Tibial artery (tissue), 4 donors: ENCODE results near the gene TBC1D9.

Source experiments
- DNase-seq, 2 donors: peaks; one replicate each; pipeline ENCODE4 v3.0.0-alpha.2; 2019
- H3K27ac ChIP-seq, 2 donors: fragments of 200-600 bp; sonication (generic) in 1 of 2; 1 replicate in 1 of 2; 2 replicates in 1 of 2; pipeline ENCODE4 v1.5.1; 2018 to 2019; ENCODE audit warnings: mild to moderate bottlenecking in 1 of 2
- H3K27me3 ChIP-seq, 2 donors: fragments of 200-600 bp; sonication (generic) in 1 of 2; one replicate each; pipeline versions ENCODE4 v1.5.1 to v1.6.0; 2016 to 2019
- H3K36me3 ChIP-seq, 3 donors: fragments of 200-600 bp; sonication (generic) in 2 of 3; one replicate each; pipeline ENCODE4 v1.5.1; 2016 to 2019; ENCODE audit warnings: mild to moderate bottlenecking in 2 of 3
- H3K4me1 ChIP-seq, 4 donors: fragments of 200-600 bp; sonication (generic) in 2 of 4; 1 replicate in 3 of 4; 2 replicates in 1 of 4; pipeline ENCODE4 v1.5.1; 2016 to 2019
- H3K4me3 ChIP-seq, 2 donors: fragments of 200-600 bp; sonication (generic) in 1 of 2; 1 replicate in 1 of 2; 2 replicates in 1 of 2; pipeline ENCODE4 v1.5.1; 2018 to 2019; ENCODE audit warnings: mild to moderate bottlenecking in 2 of 2
- H3K9me3 ChIP-seq, 3 donors: fragments of 200-600 bp; sonication (generic) in 1 of 3; one replicate each; pipeline ENCODE4 v1.5.1; 2016 to 2019
- CTCF ChIP-seq, 2 experiments: fragments of 200-600 bp in 1 of 2; fragments of 450-650 bp in 1 of 2; IDR thresholded peaks; one replicate each; pipeline ENCODE4 v1.5.1; 2017 to 2019; ENCODE audit warnings: antibody characterized with exemption in 2 of 2, mild to moderate bottlenecking in 1 of 2, moderate library complexity in 1 of 2
- intact Hi-C: fragments of 100-400 bp; cut with DNase I; formaldehyde crosslinking; loops from one replicate; pipeline ENCODE4 v1.15.0; 2023; ENCODE audit warnings: low total_unique reads

Gene TBC1D9

GRCh38 chr4:140705625-140706275 lies 50.4 kb downstream of the TBC1D9 start:
- H3K4me1 ChIP-seq = peaks cover 0 to 29% (median 15%) of the 10 kb centered on the region in 4 donors
- no peak for DNase-seq
- peaks cover 0 to 8% (median 2%) of the 10 kb centered on the region in 3 donors for H3K36me3 ChIP-seq

GRCh38 chr4:140704964-140705363 lies 51.2 kb downstream of the TBC1D9 start:
- Histone ChIP-seq H3K4me1 (peaks cover 0 to 29% (median 15%) of the 10 kb centered on the region in 4 donors), H3K9me3 (no peaks in the 10 kb centered on the region), H3K27ac (no peak overlapping the region), H3K36me3 (peaks cover 0 to 14% (median 4%) of the 10 kb centered on the region in 3 donors), H3K27me3 (no peaks in the 10 kb centered on the region), H3K4me3 (no peak overlapping the region)
- intact Hi-C loops = no loop called here
- DNase-seq = no peak
- TF ChIP-seq CTCF (IDR thresholded peaks at IDR 0.05) = no peak

More at GRCh38 chr4:140705625-140706275, 50.4 kb downstream of the TBC1D9 start:
- Histone ChIP-seq H3K9me3 (no peaks in the 10 kb centered on the region), H3K27me3 (no peaks in the 10 kb centered on the region), H3K27ac (no peak overlapping the region), H3K4me3 (no peak overlapping the region)
- intact Hi-C loops = no loop called here
- no peak for TF ChIP-seq CTCF (IDR thresholded peaks at IDR 0.05)

GRCh38 chr4:140704392-140704960 lies 51.7 kb downstream of the TBC1D9 start:
- TF ChIP-seq CTCF (IDR thresholded peaks at IDR 0.05) = no peak
- intact Hi-C loops = no loop called here
- H3K36me3 ChIP-seq = peaks cover 0 to 19% (median 4%) of the 10 kb centered on the region in 3 donors
- H3K4me3 ChIP-seq = no peak overlapping the region
- peaks cover 0 to 29% (median 15%) of the 10 kb centered on the region in 4 donors for H3K4me1 ChIP-seq
- H3K27me3 ChIP-seq = no peaks in the 10 kb centered on the region
- H3K27ac ChIP-seq = no peak overlapping the region
- no peak for DNase-seq
- H3K9me3 ChIP-seq = no peaks in the 10 kb centered on the region

- H3K27me3 ChIP-seq = no peaks in the 10 kb centered on the region
- TF ChIP-seq CTCF (IDR thresholded peaks at IDR 0.05) = no peak
- no peak for DNase-seq
- H3K36me3 ChIP-seq = peaks cover 0 to 23% (median 4%) of the 10 kb centered on the region in 3 donors
- H3K4me3 ChIP-seq = no peak overlapping the region
- peaks cover 0 to 29% (median 15%) of the 10 kb centered on the region in 4 donors for H3K4me1 ChIP-seq
- intact Hi-C loops = no loop called here
- no peaks in the 10 kb centered on the region for H3K9me3 ChIP-seq
- no peak overlapping the region for H3K27ac ChIP-seq
These were observed 52.7 kb downstream of the TBC1D9 start for GRCh38 chr4:140703463-140703862.

GRCh38 chr4:140702096-140702757 lies 54.0 kb downstream of the TBC1D9 start:
- Histone ChIP-seq H3K9me3 (no peaks in the 10 kb centered on the region), H3K27ac (no peak overlapping the region), H3K4me1 (peaks cover 0 to 29% (median 15%) of the 10 kb centered on the region in 4 donors), H3K4me3 (no peak overlapping the region), H3K27me3 (no peaks in the 10 kb centered on the region), H3K36me3 (peaks cover 0 to 29% (median 7%) of the 10 kb centered on the region in 3 donors)
- no peak for DNase-seq
- intact Hi-C loops = no loop called here
- no peak for TF ChIP-seq CTCF (IDR thresholded peaks at IDR 0.05)
